NCI-H1436 (cell line): ENCODE measurements around the gene NCAPH2.

Experiments used
- DNase-seq: peaks from one replicate; lab custom pipeline; 2025; lab: John Stamatoyannopoulos, UW

NCAPH2 gene

DNA sequence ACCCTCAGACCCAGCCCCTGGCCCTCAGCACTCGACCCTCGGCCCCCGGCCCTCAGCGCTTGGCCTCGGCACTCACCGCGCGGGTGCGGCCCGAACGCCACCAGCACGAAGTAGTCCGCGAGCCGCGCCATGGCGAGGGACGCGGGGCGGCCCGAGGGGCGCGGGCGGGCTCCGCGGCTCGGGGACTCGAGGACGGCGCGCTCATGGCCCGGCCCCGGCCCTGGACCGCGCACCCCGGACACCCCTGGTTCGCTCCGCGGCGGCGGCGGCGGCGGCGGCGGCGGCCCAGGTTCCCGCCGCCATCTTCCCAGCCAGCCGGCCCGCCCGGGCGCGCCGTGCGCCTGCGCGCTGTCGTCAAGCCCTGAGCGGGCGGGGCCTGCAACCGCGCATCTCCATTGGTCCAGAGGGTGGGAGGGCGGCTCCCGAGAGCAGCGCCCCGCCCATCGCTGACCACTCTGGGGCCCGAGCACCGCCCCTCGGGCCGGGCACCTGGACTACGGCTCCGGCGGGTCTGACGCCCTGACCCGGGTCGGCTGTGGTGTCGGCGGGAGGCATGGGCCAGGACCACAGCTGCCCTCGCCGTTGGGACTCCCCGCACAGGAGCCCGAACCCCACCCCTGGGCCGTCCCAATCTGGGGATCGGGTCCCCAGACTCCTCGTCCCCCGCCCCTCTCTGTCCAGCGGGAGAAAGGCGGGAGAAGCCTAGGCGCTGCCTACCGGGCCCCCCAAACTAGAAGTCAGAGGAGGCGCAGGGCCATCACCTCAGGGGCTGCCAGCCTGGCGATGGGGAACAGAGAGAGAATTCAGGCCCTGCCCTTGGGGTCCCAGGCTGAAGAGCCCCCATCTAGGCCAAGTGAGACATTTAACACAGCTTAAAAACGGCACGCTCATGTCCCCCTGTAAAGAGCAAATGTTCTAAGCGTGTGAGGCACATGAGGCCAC is 33.0 kb upstream of the NCAPH2 start, which contains the start of gene SBF1:
Gene SBF1, minus strand, starts transcription at position 326 of the 942 bp plus-strand sequence. Its CDS starts 195 bp downstream, at position 131.
- peak; percentile 86 for DNase-seq

DNA sequence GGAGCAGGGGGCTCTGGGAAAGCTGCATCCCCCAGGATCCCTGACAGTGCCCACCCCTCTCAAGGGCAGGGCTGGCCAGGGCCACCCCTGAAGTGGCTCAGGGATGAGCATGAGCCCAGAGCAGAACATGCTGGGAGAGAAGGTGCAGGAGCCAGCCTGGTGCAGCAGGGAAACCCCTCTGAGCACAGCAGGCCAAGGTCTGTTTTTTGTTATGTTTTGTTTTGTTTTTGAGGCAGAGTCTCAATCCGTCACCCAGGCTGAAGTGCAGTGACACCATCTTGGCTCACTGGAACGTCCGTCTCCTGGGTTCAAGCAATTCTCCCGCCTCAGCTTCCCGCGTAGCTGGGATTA is 32.4 kb upstream of the NCAPH2 start:
- no peak for DNase-seq

DNA sequence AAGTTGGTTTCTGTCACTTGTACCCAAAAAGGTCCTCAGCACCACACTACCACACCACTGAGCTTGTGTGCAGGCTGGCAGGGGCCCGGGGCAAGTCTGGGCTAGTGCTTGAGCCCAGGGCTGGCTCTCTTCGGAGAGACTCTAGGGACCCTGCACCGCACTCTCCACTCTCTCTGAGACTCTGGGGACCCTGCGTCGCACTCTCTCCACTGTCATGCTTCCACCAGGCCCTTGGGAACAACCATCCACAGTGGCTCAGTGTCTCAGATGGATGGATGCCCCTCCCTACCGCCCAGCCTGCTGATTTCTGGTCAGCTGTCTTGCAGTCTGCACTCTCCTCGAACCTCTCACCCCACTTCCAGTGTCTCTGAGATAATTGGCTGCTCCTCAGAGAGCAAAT is 31.2 kb upstream of the NCAPH2 start:
- peak; percentile 89 for DNase-seq

DNA sequence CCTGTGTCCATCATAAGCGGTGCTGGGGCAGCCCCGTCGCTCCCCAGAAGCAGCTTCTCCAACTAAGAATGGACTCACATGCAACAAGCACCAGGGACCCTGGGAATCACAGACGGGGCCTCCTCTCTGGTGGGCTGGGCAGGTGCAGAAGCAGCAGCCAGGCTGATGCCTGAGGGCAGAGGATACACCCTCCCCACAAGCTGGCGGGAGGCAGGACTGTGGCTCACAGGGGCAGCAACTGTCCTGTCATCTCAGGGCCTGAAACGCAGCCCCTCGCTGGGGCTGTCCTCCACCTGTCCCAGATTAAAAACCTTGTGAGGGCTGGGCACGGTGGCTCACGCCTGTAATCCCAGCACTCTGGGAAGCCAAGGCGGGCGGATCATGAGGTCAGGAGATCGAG is 30.1 kb upstream of the NCAPH2 start:
- DNase-seq: no peak

DNA sequence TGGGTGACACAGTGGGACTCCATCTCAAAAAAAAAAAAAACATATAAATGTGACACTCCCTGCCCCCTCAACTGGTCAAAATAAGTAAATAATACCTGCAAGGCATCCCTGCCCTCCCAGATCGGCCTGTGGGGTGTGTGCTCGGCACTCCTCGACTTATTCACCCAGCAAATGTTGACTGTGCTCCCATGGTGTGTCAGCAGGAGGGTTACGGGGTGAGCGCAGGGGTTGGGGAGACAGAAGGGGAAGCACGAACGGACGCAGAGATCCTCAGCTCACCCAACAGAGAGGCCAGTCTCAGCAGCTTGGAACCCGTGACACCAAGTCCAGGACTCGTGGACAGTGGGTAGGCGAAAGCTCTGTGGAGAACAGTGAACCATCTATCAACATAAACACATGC is 28.3 kb upstream of the NCAPH2 start:
- no peak for DNase-seq

DNA sequence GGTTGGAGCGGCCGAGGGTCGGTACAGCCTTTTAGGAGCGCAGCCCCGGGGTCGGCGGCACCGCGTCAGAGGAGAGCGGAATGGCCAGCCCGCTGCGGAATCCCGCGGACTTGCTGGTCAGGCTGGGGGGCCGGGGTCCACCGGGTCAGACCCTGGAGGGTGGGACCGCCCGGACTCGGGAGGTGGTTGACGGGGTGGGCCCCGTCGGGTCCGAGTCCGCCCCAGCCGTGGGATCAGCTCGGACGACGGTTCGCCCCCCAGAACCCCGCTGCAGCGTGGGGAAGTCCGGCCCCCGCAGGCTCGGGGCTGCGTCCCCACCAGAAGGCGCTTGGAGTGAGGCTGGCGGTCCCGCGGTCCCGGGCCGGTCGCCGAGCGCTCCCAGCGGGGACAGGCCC is 27.0 kb upstream of the NCAPH2 start:
- no peak for DNase-seq

DNA sequence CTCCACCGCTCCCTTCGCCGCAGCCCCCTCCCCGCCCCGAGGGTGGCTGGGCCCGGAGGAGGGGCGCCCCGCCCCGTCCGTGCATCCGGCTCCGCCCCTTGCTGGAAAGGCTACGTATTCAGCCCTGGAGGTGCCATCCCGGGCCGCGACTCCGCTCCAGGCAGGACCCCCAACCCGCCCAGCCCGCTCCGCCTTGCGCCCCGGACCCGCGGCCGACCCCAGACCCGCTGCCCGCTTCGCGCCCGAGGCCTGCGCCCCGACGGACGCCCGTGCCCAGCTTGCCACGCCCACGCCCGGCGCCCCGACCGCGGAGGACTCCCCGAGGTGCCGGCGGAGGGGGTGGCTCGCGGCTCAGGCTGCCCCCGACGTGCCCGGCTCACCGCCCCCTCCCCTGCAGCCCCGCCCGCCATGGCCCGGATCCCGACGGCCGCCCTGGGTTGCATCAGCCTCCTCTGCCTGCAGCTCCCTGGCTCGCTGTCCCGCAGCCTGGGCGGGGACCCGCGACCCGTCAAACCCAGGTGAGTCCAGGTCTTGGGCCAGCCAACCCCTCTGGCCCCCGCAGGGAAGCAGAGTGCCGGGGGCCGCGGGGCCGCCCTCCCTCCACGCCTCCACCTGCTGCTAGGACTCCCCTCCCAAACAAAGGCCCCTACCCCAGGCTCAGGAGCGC is 26.5 kb upstream of the NCAPH2 start, which contains the start of gene ADM2:
Gene ADM2, plus strand, starts transcription at position 104 of the 667 bp plus-strand sequence. Its CDS starts 305 bp downstream, at position 409.
- DNase-seq: peak; percentile 41

DNA sequence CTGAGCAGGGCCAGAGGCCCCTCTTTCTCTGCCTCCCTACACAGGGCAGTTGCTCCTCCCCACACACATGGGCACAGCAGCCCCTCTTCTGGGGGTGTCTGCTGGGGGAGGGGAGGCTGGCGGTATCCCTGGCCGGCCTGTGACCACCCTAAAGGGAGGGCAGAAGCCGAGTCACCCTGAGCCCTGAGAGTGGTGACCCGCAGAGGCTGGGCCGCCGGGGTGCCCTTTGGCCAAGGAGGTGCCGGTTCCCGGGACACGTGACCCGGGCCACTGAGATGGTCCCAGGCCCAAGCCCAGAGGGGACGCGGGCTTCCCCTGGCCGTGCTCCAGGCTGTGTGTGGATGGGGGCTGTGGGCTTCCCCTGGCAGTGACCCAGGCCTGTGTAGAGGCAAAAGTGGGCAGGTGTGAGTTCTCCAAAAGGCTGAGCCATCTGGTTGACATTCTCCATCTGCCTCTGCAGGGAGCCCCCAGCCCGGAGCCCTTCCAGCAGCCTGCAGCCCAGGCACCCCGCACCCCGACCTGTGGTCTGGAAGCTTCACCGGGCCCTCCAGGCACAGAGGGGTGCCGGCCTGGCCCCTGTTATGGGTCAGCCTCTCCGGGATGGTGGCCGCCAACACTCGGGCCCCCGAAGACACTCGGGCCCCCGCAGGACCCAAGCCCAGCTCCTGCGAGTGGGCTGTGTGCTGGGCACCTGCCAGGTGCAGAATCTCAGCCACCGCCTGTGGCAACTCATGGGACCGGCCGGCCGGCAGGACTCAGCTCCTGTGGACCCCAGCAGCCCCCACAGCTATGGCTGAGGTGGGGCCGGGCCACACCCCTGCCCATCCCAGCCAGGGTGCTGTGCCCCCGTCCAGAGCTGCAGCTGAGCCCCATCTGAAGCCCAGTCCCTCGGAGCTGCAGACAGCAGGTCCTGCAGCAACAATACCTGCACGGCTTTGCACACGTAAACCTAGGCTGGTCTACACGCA is 25.6 kb upstream of the NCAPH2 start:
- DNase-seq: no peak

DNA sequence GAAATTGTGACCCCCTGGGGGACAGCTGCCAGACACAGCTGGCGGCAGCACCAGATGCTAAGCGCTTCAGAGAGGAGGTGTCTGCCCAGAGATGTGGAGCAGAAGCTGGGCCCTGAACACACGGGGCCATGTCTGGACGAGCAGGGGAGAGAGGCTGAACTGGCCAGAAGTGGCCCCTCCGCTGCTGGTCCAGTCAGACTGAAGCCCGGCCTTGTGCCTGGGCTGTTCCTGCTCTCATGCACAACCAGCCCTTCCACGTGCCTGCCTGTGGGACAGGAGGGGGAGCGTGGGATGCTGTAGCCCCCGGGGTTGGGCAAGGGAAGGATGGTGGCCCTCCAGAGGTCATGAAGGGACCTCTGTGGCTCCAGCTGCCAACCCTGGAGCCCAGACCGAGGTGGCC is 24.9 kb upstream of the NCAPH2 start:
- DNase-seq: no peak

DNA sequence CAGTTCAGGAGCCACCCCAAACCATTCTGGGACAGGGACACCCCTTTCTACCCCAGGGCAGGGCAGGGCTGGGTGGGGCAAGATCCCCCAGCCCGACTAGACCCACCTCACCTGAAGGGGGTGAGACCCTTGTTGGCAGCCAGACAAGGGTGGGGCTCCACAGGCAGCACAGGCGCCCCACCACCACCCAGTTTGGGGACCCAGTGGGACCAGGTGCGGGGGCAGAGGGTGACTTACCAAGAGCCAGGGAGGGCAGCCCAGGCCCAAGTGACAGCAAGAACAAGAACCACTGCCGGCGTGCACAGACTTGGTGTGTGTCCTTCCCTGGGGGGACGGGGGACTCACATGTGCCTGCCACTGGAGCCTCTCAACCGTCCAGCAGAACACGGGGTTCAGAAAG is 24.5 kb upstream of the NCAPH2 start:
- DNase-seq: no peak

DNA sequence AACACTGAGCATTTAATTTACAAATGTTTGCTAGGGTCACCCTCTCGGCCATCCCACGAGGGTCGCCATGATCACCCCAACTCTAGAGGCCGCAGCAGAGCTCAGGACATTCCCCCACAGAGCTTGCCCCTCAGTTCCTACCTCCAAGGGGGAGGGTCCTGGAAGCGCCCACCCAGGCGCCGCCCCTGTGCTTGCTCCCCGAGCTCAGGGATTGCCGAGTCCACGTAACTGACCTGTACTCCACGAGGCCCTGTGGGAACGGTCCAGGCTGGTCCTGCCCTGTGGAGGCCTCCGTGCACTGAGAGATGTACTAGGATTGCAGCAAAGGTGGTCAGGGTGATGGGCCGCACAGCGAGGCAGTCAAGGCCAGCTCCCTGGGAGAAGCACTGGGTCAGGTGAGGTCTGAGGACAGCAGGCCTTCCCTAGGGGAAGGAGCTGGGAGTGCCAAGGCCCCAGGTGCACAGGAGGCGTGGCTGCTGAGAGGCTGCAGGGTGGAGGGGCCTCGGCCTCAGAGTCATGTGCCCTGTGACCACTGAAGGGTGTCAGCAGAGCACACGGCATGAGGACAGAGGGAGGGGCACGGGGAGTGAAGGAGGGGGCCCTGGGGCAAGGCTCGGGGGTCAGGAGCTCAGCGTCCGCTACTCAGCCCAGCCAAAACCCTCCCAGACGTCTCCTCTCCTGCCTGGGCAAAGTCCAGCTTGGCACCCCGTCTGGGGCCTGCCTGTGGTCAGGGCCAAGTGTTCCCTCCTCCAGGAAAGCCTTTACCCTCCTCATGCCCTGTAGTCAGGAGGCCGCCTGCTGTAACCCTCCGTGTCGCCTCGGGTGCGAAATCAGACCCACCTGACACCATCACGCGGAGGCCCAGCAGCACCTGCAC is 23.8 kb upstream of the NCAPH2 start:
- DNase-seq: no peak

DNA sequence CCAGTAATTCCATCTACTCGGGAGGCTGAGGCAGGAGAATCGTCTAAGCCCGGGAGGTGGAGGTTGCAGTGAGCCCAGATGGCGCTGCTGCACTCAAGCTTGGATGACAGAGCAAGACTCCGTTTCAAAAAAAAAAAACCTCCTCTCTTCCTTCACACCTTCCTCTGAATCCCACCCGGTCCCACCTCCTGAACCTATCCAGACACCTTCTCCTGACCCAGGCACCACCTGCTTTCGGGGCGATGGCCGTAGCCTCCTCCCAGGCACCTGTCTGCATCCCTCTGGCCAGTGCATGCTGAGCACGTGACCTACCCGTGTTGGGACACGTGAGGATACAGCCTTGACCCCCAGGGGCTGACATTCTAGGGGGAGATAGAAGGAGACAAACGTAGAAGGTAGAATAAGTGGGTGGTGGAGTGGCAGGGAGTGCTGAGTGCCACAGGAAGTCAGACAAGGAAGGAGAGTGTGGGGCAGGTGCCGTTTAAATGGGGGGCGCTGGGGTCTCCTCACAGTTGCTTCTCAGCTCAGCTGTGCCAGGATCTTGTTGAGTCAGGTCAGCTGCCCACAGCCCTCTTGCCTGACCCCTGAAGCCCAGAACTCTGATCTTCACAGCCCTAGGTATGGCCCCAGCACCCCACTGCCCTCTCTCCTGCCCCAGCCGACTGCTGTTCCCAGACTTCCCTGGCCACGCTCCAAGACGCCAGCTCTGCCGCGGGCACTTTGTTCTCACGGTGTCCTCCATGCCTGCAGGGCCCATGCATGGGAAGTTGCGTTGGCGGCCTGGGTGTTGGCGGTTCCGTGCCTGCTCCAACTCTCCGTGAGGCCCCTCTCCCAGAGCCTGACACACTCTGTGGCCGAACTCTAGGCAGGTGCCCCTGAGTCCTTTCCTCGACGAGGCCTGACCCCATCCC is 22.5 kb upstream of the NCAPH2 start:
- peak; percentile 13 for DNase-seq

- no peak for DNase-seq
Observed at GRCh38 chr22:50486561-50487289, 21.3 kb upstream of the NCAPH2 start, which contains the start of gene MIOX. Gene MIOX (plus strand): TSS chr22:50486859. CDS start chr22:50486898, 39 bp downstream.

DNA sequence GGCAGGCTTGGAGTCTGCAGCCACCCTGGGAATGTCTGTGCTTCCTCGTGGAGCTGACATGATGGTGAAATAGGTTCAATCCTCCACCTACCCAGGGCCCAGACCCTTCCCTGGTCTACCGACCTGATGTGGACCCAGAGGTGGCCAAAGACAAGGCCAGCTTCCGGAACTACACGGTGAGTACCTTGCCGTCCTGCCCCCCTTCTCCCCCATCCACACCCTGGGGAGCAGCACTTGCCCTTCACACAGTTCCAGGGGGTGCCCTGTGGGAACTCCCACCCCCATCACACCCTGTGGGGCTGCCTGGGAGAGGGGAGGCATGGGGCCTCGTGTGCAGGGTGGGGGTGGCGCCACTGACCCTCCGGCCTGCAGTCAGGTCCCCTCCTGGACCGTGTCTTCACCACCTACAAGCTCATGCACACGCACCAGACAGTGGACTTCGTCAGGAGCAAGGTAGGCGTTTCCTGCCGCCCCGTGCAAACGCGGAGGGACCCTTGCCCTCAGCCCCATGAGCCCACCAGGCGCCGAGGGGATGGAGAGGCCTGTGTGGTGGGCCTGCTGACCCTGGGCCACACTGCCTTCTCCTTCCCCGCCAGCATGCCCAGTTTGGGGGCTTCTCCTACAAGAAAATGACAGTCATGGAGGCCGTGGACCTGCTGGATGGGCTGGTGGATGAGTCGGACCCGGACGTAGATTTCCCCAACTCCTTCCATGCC is 20.6 kb upstream of the NCAPH2 start:
- DNase-seq: no peak

DNA sequence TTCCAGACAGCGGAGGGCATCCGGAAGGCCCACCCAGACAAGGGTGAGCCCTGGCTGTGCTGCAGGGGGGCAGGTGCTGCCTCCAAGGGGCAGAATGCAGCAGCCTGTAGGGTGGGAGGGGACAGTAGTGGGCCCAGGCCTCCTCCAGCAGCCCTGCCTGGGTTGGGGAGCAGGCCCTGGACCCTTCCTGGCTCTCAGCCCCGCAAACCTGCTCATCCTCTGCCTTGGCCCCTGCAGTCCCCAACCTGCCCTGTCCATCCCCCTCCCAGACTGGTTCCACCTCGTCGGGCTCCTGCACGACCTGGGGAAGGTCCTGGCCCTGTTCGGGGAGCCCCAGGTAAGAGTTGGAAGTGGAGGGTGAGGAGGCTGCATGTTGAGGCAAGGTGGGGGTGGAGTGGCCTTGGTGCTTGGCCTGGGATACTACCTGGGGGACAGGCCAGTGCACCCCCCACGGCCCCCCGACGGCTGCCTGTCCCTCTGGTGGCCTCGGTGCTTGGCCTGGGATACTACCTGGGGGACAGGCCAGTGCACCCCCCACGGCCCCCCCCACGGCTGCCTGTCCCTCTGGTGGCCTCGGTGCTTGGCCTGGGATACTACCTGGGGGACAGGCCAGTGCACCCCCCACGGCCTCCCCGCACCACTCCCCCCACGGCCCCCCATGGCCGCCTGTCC is 19.9 kb upstream of the NCAPH2 start:
- DNase-seq: no peak

DNA sequence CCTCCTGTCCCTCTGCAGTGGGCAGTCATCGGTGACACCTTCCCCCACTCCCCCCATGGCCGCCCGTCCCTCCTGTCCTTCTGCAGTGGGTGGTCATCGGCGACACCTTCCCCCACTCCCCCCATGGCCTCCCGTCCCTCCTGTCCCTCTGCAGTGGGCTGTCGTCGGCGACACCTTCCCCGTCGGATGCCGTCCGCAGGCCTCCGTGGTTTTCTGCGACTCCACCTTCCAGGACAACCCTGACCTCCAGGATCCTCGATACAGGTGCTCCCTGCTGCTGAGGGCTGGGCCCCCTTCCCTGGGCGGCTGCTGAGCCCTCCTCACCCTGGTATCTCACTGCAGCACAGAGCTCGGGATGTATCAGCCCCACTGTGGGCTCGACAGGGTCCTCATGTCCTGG is 19.1 kb upstream of the NCAPH2 start:
- no peak for DNase-seq

- no peak for DNase-seq
Observed at GRCh38 chr22:50489363-50490243, 18.4 kb upstream of the NCAPH2 start.
